ENCODE measurements around the gene ROGDI.

ROGDI gene

GRCh38 chr16:4813251-4814003 lies 11.0 kb upstream of the ROGDI start:
- no peak for DNase-seq

- no peak for DNase-seq
Measured at GRCh38 chr16:4811773-4812172, 9.3 kb upstream of the ROGDI start.

- DNase-seq = no peak
Measured at GRCh38 chr16:4811242-4811641, 8.8 kb upstream of the ROGDI start.

GRCh38 chr16:4806280-4806679 lies 3.8 kb upstream of the ROGDI start:
- DNase-seq = no peak

- DNase-seq = no peak
Measured at GRCh38 chr16:4805231-4805630, 2.8 kb upstream of the ROGDI start.

GRCh38 chr16:4803898-4804762 lies 1.7 kb upstream of the ROGDI start:
- no peak for DNase-seq

GRCh38 chr16:4803401-4803844 lies 990 bp upstream of the ROGDI start:
- no peak for DNase-seq

- DNase-seq = peak; percentile 88
Measured at GRCh38 chr16:4802659-4803287, 340 bp upstream of the ROGDI start.

GRCh38 chr16:4801051-4801961 lies 1.1 kb downstream of the ROGDI start:
- DNase-seq = no peak

GRCh38 chr16:4800290-4801041 lies 2.0 kb downstream of the ROGDI start:
- no peak for DNase-seq

- DNase-seq = no peak
Measured at GRCh38 chr16:4799171-4799855, 3.1 kb downstream of the ROGDI start.

- no peak for DNase-seq
Measured at GRCh38 chr16:4798456-4798855, 4.0 kb downstream of the ROGDI start.

GRCh38 chr16:4797805-4798252 lies 4.6 kb downstream of the ROGDI start:
- DNase-seq = no peak

- DNase-seq = no peak
Measured at GRCh38 chr16:4796982-4797804, 5.2 kb downstream of the ROGDI start.

- DNase-seq = no peak
Measured at GRCh38 chr16:4795828-4796572, 6.4 kb downstream of the ROGDI start.

- peak; percentile 67 for DNase-seq
Measured at GRCh38 chr16:4795181-4795827, 7.1 kb downstream of the ROGDI start, which contains the start of gene SMIM22. SMIM22 (plus strand) TSS chr16:4795369; CDS start chr16:4795735, 366 bp downstream.

- no peak for DNase-seq
Measured at GRCh38 chr16:4792951-4793513, 9.4 kb downstream of the ROGDI start.

GRCh38 chr16:4790871-4791270 lies 11.6 kb downstream of the ROGDI start:
- DNase-seq = no peak
